NOMO-1 treated with dmso at 0.1 percent for 144 hours (cell line): ENCODE results near the gene SHANK1.

Experiments used
- DNase-seq: peaks from one replicate; lab custom pipeline; 2025; ENCODE audit not compliant: unreplicated experiment; lab: John Stamatoyannopoulos, UW

The SHANK1 gene

GRCh38 chr19:50713556-50714236 lies 5.9 kb downstream of the SHANK1 start:
- DNase-seq = no peak

DNA sequence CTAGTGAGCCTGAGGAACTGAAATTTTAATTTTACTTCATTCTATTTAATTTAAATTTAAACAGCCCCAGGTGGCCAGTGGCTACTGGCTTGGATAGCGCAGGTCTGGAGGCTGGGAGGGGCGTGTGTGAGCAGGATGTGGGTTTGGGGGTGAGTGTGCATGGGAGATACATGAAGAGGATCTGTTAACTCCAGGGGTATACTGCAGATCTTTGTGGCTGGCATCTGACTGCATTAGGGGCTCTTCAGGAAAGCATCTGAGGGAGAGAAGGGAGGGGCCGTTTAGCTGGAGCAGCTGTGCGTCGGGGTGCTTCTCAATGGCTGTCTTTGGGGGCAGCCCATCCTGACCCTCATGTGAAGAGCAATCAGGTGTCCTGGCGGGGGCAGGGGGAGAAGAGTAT lies 6.8 kb downstream of the SHANK1 start:
- no peak for DNase-seq

GRCh38 chr19:50711805-50712204 lies 7.8 kb downstream of the SHANK1 start:
- no peak for DNase-seq

- no peak for DNase-seq
Observed at GRCh38 chr19:50711196-50711595, 8.4 kb downstream of the SHANK1 start.

GRCh38 chr19:50710612-50711011 lies 9.0 kb downstream of the SHANK1 start:
- DNase-seq = no peak

DNA sequence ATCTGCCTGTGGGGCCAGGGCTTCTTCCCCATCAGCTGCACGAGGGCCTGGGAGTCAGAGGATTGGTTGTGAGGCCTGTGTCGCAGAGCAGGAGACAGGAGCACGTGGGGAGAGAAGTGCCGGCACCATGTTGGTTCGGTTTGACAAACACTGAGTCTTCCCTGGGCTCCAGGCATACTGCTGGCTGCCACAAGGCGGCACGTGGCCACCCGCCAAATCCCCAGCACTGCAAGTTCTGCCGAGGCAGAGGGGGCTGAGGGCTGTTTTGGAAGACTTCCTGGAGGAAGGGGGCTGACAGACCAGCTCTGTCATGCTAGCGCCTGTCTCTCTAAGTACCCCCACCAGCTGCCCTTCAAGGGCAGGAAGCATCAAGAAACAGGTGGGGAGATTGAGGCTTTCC lies 9.5 kb downstream of the SHANK1 start:
- DNase-seq = no peak

GRCh38 chr19:50708179-50708879 lies 11.3 kb downstream of the SHANK1 start:
- DNase-seq = no peak

GRCh38 chr19:50706387-50706786 lies 13.2 kb downstream of the SHANK1 start:
- no peak for DNase-seq

DNA sequence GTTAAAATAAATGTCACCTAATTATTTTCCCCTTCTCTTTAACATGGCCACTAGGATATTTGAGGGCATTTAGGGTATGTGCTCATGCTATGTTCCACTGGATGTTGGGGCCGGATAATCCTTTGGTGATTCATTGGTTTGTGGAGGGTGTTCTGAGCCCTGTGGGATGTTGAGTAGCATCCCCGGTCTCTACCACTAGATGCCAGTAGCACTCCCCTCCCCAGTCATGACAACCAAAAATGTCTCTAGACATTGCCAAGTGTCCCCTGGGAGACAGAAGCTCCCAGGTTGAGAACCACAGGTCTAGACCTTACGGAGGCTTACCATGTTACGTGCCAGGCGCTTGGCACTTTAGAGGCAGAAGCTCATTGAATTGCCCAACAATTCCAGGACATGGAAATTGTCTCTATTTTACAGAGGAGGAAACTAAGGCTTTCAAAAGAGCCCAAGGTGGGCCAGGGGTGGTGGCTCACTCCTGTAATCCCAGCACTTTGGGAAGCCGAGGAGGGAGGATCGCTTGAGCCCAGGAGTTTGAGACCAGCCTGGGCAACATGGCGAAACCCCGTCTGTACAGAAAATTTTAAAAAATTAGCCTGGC lies 14.1 kb downstream of the SHANK1 start:
- peak; percentile 64 for DNase-seq

- no peak for DNase-seq
Observed at GRCh38 chr19:50703915-50704796, 15.4 kb downstream of the SHANK1 start.

DNA sequence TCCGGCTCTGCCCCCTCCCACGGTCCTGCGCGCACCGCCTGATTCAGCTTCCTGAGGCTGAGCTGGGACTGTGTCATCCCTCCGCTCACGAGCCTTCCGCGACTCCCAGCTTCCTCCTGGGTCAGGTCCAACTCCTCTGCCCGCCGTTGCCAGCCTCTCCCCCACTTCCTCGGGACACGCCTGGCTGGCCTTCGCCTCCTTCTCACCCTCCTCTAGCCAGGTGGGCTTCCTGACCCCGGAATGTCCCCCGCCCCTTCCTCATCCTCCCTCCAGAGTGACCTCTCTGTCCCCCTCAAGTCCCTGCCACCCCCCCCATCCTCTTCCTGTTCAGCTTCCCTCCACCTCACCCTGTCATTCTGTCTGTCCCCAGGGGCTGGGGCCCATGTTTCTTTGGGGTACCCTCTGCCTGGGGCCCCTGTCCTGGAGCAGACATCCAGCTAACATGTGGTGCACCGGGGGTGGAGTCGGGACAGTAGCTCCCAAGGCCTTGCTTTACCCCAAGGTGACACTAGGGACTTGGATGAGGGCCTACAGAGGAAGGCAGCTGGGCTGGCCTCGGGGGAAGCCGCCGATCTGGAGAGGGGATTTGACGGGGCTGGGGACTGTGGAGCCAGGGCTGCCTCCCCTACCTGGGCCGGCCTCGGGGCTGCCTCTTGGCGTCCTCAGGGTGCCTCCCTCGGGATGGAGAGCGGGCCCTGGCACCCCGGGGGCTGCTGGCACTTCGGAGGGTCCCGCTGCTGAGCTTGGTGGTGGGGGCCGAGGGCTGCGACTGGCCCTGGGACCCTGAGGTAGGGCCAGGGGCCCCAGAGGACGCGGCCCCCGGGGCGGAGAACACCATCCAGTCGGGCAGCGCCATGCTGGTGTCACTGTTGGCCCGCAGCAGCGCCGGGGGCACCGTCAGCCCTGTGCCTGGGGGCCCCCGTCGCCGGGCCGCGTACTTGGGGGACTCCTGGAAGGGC lies 16.5 kb downstream of the SHANK1 start:
- no peak for DNase-seq

DNA sequence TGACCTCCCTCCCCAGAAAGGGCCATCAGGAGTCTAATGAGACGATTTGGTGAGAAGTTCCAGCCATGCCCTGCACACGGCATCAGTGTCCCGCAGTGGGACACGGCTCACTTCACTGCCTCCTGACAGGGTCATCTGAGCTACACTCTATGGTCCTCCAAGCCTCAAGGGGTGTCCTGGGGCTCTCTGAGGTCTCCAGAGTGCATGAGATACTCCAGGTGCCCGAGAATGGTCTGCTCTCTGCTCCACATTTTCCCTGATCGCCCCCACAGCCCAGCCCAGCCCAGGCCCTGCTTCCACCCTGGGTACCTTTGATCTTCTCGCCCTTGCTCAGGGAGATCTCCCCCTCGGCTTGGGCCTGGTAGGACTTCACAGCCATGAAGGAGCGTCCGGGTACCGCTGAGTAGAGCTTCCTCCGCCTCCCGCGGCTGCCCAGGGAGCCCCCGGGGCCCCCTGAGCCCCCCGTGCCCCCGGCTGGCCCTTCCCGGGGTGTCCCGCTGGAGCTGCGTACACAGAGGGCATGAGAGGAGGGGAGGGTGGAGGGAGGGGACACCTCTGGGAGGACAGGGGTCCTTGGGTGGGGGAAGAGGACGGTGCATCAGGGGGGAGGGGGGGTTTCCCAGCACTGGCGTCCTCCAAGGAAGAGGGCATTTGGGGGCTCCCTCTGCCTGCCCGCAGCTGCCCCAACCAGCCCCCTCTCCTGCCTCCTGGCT lies 17.3 kb downstream of the SHANK1 start:
- DNase-seq = no peak

- DNase-seq = no peak
Observed at GRCh38 chr19:50701367-50701985, 18.1 kb downstream of the SHANK1 start.

- DNase-seq = no peak
Observed at GRCh38 chr19:50697414-50698124, 22.0 kb downstream of the SHANK1 start.

- no peak for DNase-seq
Observed at GRCh38 chr19:50696094-50696483, 23.5 kb downstream of the SHANK1 start.

DNA sequence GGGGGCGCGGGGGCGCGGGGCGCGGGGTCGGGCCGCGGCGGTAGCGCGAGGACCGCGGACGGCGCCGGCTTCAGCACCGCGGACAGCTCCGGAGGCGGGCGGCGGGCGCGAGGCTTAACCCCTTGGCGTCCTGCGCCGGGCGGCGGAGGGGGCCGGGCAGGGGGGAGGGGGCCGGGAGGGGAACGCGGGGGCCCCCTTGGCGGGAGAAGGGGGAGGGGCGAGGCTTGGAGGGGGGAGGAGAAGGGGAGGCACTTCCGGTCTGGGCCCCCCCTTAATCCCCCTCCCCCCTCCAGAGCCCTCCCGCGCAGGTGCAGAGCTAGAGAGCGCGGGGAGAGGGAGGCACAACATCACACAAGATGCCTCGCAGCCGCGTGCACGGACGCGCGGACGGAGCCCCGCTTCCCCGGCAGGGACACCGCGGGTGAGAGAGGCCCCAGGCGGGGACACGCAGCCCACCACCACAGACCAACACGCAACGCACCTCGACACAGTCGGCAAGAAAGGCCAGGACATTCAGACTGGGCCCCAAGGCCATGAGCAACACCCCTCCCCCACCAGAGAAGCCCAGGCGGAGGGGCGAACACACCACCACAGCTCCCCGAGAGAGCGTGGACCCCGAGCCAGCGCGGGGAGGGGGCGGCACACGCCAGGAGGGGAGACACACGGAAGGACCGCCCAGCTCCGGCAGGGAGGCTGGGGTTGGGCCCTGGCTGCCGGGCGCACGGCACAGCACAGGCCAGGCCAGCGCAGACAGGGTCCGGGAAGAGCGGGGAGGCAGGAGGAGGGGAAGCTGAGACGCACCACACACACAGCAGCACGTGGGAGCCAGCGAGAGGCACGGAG lies 24.1 kb downstream of the SHANK1 start:
- DNase-seq = no peak

GRCh38 chr19:50694815-50695145 lies 24.8 kb downstream of the SHANK1 start:
- DNase-seq = no peak
